GM19240 (cell line): ENCODE results near the gene GPR108.

Source experiments
- DNase-seq: peaks from one replicate; pipeline ENCODE4 v3.0.0; 2011; ENCODE audit warnings: low spot score; ENCODE audit not compliant: insufficient read length

GPR108 gene

GRCh38 chr19:6707658-6708018, 29.7 kb downstream of the GPR108 start:
- no peak for DNase-seq

- DNase-seq: no peak
Measured at GRCh38 chr19:6707011-6707657, 30.2 kb downstream of the GPR108 start.

GRCh38 chr19:6706633-6706958, 30.8 kb downstream of the GPR108 start:
- no peak for DNase-seq

GRCh38 chr19:6705931-6706632, 31.3 kb downstream of the GPR108 start:
- no peak for DNase-seq

DNA sequence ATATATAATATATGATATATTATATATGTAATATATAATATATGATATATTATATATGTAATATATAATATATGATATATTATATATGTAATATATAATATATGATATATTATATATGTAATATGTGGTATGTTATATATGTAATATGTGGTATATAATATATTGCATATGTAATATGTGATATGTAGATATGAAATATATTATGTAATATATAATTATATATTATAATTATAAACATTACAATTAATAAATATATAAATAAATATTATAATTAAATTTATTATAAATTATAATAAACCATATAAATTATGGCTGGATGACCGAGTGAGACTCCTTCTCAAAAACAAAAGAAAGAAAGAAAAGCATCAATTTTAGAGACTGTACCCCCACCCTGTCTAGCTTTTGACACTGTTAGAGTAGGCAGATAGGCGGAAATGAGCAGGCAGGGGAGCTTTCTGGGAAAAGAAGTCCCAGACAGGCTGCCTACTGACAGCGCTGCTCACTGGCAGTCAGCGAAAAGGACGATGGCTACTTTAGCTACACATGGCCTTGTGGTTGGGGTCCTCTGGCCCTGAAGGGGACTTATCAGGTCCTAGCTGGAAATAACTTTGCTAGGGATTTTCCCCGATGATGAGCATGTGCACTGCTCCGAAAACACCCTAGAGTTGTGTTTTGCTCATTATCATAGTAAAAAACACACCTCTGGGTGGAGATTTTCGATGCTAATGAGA, 36.6 kb downstream of the GPR108 start:
- DNase-seq: no peak

- DNase-seq: no peak
Measured at GRCh38 chr19:6699935-6700334, 37.4 kb downstream of the GPR108 start.

DNA sequence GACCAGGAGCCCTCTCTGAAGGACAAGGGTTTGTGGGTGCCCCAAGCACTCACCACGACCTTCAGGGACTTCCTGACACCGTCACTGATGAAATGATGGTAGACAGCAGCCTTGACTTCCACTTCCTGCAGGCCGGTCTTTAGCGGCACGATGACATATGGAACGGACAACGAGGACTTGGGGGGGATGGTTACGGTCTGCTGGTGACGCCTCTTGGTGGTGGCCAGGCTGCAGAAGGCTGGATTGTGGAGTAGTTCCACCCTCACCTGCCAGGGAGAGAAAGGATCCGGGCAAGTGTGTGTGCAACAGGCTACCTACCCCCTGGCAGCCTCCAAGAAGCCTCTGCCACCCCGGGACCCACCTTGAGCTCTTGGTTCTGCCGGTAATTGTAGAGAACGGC, 40.1 kb downstream of the GPR108 start:
- no peak for DNase-seq

DNA sequence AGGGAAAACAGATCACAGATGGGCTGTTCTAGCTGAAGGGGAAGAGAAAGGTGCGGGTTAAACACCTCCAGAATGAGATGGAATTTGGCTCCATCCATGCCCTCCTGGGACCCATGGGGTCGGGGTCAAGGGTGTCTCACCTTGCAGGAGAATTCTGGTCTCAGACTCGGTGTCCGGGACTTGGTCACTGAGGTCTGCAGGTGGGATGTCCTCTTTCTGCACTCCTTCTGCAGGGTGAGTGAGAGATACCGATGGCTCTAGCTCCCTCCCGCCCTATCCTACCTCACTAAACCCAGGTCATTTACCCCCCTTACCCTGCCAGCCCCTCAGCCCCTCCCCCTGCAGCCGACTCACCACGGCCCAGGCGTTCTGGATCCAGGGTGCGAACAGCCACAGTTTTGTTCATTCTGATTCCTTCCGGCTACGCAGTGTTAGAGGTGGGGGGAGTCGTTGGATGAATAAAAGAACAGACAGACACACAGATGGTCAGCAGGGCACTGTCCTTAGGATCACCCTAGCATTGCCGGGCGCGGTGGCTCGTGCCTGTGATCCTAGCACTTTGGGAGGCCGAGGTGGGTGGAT, 41.0 kb downstream of the GPR108 start:
- DNase-seq: no peak

GRCh38 chr19:6694147-6694815, 43.1 kb downstream of the GPR108 start:
- no peak for DNase-seq

DNA sequence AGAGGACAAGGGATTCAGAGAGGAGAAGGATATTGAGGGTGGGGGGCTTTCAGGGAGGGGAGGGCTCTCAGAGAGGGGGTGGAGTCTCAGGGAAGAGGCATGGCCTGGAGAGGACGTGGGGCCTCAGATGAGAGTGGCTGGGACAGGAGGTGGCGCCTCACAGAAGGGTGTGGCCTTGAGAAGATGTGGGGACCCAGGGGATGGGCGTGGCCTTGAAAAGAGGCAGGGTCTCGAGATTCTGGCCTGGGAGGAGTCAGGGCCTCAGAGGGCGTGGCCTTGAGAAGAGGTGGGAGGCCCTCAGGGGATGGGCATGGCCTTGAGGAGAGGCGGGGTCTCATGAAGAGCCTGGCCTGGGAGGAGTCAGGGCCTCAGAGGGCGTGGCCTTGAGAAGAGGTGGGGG, 43.7 kb downstream of the GPR108 start:
- no peak for DNase-seq

DNA sequence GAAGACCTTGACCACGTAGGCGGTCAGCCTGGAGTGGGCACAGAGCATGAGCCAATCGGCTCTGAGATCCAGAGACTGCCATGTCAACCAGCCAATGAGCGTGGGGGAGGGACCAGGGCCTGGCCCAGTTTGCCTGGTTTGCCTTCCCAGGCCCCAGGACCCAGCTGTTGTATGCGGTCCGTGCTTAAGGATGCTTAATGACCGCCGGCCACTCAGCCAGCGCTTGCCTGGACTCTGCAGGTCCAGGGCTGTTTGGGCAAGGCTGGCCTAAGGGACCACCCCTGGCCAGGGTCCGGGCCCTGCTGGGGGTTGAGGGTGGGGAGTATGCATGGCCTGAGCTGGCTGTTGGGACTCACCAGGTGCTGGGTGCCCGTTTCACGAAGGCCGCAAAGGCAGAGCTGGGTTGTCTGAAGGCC, 44.3 kb downstream of the GPR108 start:
- no peak for DNase-seq

GRCh38 chr19:6692027-6692426, 45.4 kb downstream of the GPR108 start:
- no peak for DNase-seq

- no peak for DNase-seq
Measured at GRCh38 chr19:6691342-6691741, 46.0 kb downstream of the GPR108 start.

DNA sequence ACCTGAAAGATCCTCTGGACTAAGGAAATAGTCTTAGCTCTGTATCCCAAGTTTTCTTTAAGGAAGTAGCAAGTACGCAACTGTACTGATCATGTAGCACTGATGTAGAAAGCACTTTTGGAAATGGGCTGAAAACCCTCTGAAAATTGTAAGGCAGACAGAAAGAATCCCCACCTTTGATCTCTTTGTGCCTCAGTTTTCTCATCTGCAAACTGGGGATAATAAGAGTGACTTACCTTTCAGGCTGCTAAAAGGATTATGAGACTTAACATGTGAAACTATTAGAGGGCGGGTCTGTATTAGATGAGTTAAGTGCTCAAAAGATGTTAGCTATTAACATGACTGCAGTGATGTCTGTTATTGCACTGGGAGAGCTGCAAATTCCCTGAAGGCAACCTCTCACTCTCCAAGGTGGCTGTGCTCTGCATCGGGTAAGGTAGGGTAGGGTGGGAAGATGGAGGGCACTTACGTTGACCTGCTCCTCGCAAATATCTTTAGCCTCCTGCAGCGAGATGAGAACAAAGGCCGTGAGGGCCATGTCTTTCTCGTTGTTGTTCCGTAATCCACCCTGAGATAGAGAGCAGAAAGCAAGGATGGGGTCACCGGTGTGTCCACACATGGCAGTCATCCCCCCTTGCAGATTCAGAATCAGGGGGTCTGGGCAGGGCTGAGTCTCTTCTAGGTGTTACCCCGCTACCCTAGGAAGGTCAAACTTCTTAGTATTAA, 47.1 kb downstream of the GPR108 start:
- no peak for DNase-seq

GRCh38 chr19:6687114-6687513, 50.3 kb downstream of the GPR108 start:
- DNase-seq: no peak

DNA sequence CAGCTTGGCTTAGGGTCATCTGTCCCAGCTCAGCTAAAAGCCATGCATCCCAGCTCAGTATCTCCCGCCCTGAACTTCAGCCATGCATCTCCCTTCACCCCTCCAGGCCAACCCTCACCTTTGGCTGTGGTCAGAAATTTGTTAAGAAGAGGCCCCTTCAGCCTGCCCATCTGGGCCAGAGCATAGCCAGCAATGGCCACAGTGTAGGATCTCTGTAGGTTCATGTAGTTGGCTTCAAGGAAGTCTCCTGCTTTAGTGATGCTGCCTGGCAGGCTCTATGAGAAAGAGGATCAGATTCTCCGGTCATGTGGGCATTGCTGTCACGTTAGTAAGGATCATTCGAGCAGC, 50.8 kb downstream of the GPR108 start:
- no peak for DNase-seq

GRCh38 chr19:6685962-6686627, 51.3 kb downstream of the GPR108 start:
- DNase-seq: no peak

DNA sequence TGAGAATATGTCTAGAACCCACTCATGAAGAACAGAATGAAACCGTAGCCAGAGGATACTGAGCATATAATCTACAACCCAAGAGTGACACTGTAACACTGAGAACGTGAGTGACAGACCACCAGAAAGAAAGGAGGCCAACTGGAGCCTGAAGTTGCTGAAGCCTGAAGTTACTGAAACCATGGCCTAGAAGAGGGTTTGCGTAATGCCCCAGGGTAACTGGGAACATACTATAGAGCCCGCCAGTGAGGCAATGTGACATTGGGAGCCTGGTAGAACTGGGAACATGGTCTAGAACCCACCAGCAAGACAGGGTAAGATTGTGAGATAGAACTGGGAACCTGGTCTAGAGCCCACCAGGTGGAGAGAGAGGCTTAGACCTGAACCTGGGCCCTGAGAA, 51.9 kb downstream of the GPR108 start:
- no peak for DNase-seq

DNA sequence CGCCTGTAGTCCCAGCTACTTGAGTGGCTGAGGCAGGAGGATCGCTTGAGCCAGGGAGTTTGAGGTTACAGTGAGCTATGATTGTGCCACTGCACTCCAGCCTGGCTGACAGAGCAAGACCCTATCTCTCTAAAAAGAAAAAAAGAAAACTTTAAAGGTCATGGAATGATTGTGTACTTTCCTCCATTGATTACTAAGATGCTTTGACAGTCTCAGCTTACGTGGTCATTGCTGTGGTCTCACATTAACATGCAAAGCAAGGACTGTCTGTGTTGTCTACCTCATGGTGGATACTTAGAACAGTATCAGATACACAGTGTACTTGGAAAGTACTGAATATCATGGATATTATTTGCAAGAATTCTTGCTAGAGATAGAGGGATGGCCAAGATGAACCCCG, 53.4 kb downstream of the GPR108 start:
- DNase-seq: no peak

DNA sequence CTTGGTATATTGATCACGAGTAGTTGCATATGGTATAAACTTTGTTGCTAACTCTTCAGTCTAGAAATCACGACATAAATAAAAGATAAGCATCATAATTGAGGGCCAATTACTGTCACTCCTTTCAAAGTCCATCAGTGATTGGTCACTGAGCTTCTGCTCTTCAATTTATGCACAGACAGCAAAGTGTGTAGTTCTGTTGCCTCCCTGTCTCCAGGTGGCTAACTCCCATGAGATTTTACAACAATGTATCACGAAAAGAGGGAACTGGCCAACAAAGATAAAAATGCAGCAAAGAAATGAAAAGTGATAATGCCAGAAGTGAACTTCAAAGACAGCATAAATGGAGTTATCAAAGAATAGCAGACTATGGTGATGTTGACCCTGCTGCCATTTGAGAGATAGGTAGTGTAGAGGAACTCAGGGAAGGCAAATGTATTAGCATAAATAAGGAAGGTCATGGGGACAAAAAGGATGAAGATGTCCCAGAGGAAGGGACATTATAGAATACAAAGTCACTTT, 54.7 kb downstream of the GPR108 start:
- no peak for DNase-seq

DNA sequence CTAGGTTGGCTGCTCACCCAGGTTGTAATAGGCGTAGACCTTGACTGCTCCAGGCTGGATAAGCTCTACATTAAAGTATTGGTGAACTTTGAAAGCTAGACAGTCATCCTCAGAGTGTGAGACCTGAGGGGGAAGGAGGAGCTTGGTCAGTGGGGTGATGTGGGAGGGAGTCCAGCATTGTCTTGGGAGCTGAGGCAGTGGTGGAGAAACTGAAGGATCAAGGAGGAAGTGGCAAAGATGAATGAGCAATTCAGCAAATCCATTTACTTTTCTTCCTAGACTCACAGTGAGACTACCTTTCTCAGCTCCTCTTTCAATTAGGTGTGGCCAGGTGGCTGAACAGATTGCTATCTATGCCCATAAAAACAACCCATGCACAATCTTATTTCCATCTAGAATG, 57.2 kb downstream of the GPR108 start:
- no peak for DNase-seq
